BJ (cell line): ENCODE data around the gene UBN1. TPM values are rescaled to one million over a fixed set of nuclear protein-coding genes. Genes with fewer than 3 reads are reported as not detected.

ENCODE experiments used
- CTCF ChIA-PET: fragments of 350-600 bp; formaldehyde crosslinking; extraction: SDS; loops from one replicate; lab custom pipeline; 2021; ENCODE audit warnings: antibody characterized with exemption, inconsistent platforms; lab: Yijun Ruan, JAX
- POLR2A ChIA-PET: fragments of 300-600 bp; sonication (Branson Sonifier 250); formaldehyde crosslinking; extraction: SDS; loops from one replicate; lab custom pipeline; 2021; ENCODE audit warnings: antibody characterized with exemption; lab: Charles Lee
- DNase-seq: peaks from one replicate; pipeline ENCODE4 v3.0.0-alpha.2; 2011; ENCODE audit warnings: low read depth
- H3K27me3 ChIP-seq: 2 replicates; pipeline ENCODE4 v1.6.0; 2011; ENCODE audit warnings: low read length; ENCODE audit not compliant: control insufficient read depth, insufficient read depth
- H3K36me3 ChIP-seq: 2 replicates; pipeline ENCODE4 v1.5.1; 2011; ENCODE audit warnings: low read length; ENCODE audit not compliant: control insufficient read depth, insufficient read depth
- H3K4me3 ChIP-seq: 2 replicates; pipeline ENCODE4 v1.5.1; 2011; ENCODE audit warnings: low read depth, mild to moderate bottlenecking, control low read depth, low read length
- CTCF ChIP-seq: IDR thresholded peaks from 2 replicates; pipeline ENCODE4 v1.5.1; 2011; ENCODE audit warnings: low read depth, mild to moderate bottlenecking, control low read depth, inconsistent platforms, low read length, moderate library complexity; ENCODE audit not compliant: insufficient read depth
- polyA plus RNA-seq: library from polyadenylated mRNA; depleted of rRNA; stranded (reverse); fragments of >200 nt; gene quantifications from 2 replicates; pipeline ENCODE4 v1.2.3, GENCODE V29; 2011

Gene UBN1
- polyA plus RNA-seq, 1 experiment: 11.2 TPM

GRCh38 chr16:4811773-4812172 is 35.5 kb upstream of the UBN1 start:
- ChIA-PET CTCF (interaction anchor here (1.3 kb wide), 1 partner anchor 15 kb away, joined by 3 read pairs; no protein-coding TSS in a partner anchor), POLR2A (no interaction called here)
- Histone ChIP-seq H3K27me3 (no peaks in the 10 kb centered on the region), H3K36me3 (peaks cover 26% of the 10 kb centered on the region), H3K4me3 (no peak overlapping the region)
- TF ChIP-seq CTCF: no peak
- no peak for DNase-seq

GRCh38 chr16:4813251-4814003 is 33.9 kb upstream of the UBN1 start:
- Histone ChIP-seq H3K4me3 (no peak overlapping the region), H3K36me3 (peaks cover 31% of the 10 kb centered on the region), H3K27me3 (no peaks in the 10 kb centered on the region)
- TF ChIP-seq CTCF: no peak
- CTCF ChIA-PET: no interaction called here
- POLR2A ChIA-PET: no interaction called here
- no peak for DNase-seq

GRCh38 chr16:4814046-4814445 is 33.2 kb upstream of the UBN1 start:
- DNase-seq: no peak
- ChIA-PET CTCF (no interaction called here), POLR2A (no interaction called here)
- no peak overlapping the region for H3K4me3 ChIP-seq
- peaks cover 31% of the 10 kb centered on the region for H3K36me3 ChIP-seq
- no peak for TF ChIP-seq CTCF
- no peaks in the 10 kb centered on the region for H3K27me3 ChIP-seq

- TF ChIP-seq CTCF: no peak
- ChIA-PET CTCF (no interaction called here), POLR2A (no interaction called here)
- no peak overlapping the region for H3K4me3 ChIP-seq
- no peaks in the 10 kb centered on the region for H3K27me3 ChIP-seq
- peaks cover 33% of the 10 kb centered on the region for H3K36me3 ChIP-seq
- no peak for DNase-seq
Observed at GRCh38 chr16:4814542-4815173, 32.6 kb upstream of the UBN1 start.

- H3K36me3 ChIP-seq: peaks cover 32% of the 10 kb centered on the region
- no peak for TF ChIP-seq CTCF
- H3K4me3 ChIP-seq: no peak overlapping the region
- DNase-seq: no peak
- ChIA-PET CTCF (interaction anchor here (0.6 kb wide), 1 partner anchor 63 kb away, joined by 4 read pairs; no protein-coding TSS in a partner anchor), POLR2A (no interaction called here)
- no peaks in the 10 kb centered on the region for H3K27me3 ChIP-seq
Observed at GRCh38 chr16:4820652-4821051, 26.6 kb upstream of the UBN1 start.
